SK-N-SH (cell line): ENCODE results near the gene KIF19. TPM values are rescaled to one million over a fixed set of nuclear protein-coding genes. Genes with fewer than 3 reads are reported as not detected.

Experiments
- CTCF ChIA-PET: fragments of 300-600, 350-600 bp; formaldehyde crosslinking; extraction: SDS; loops from one replicate; lab custom pipeline; 2021; lab: Yijun Ruan, JAX
- POLR2A ChIA-PET: fragments of 350-600 bp; sonication (Branson Sonifier 250); formaldehyde crosslinking; extraction: SDS; loops from one replicate; lab custom pipeline; 2020; ENCODE audit warnings: antibody characterized with exemption, inconsistent platforms; lab: Yijun Ruan, JAX
- DNase-seq: peaks from one replicate; pipeline ENCODE4 v3.0.0; 2012
- H2AFZ ChIP-seq: fragments of 200-600 bp; sonication (generic); 2 replicates; pipeline ENCODE4 v1.8.1; 2016; ENCODE audit warnings: antibody characterized with exemption, mild to moderate bottlenecking, low read depth
- H3F3A ChIP-seq: fragments of 200-600 bp; sonication (generic); replicated peaks from 2 replicates; pipeline ENCODE3; 2016; ENCODE audit warnings: antibody characterized with exemption, mild to moderate bottlenecking; ENCODE audit not compliant: insufficient read depth
- H3K27ac ChIP-seq, 2 experiments: fragments of 200-500 bp in 1 of 2; fragments of 200-600 bp in 1 of 2; sonication (Bioruptor generic) in 1 of 2; sonication (generic), shearing (Covaris generic) in 1 of 2; 2 replicates each; pipeline versions ENCODE4 v1.5.1 to v1.6.1; 2014 to 2016; ENCODE audit warnings: low read depth in 2 of 2, inconsistent platforms in 1 of 2, low read length in 1 of 2, mild to moderate bottlenecking in 1 of 2, mixed read lengths in 1 of 2
- H3K27me3 ChIP-seq: fragments of 200-600 bp; sonication (generic), shearing (Covaris generic); 2 replicates; pipeline ENCODE4 v1.6.1; 2016; ENCODE audit warnings: mixed run types; ENCODE audit not compliant: insufficient read depth
- H3K36me3 ChIP-seq, 2 experiments: fragments of 200-500 bp in 1 of 2; fragments of 200-600 bp in 1 of 2; sonication (Bioruptor generic) in 1 of 2; sonication (generic) in 1 of 2; replicated peaks in 1 of 2; 2 replicates each; pipeline versions ENCODE3 to v1.5.1; 2014 to 2016; ENCODE audit warnings: low read length in 1 of 2, mild to moderate bottlenecking in 1 of 2; ENCODE audit not compliant: insufficient read depth in 2 of 2, control insufficient read depth in 1 of 2
- H3K4me1 ChIP-seq, 2 experiments: fragments of 200-500 bp in 1 of 2; fragments of 200-600 bp in 1 of 2; sonication (Bioruptor generic) in 1 of 2; sonication (generic), shearing (Covaris generic) in 1 of 2; 2 replicates each; pipeline versions ENCODE4 v1.5.1 to v1.6.1; 2014 to 2016; ENCODE audit warnings: low read depth in 1 of 2, low read length in 1 of 2, mixed run types in 1 of 2; ENCODE audit not compliant: insufficient read depth in 2 of 2, control insufficient read depth in 1 of 2
- H3K4me2 ChIP-seq: fragments of 200-600 bp; sonication (generic), shearing (Covaris generic); 2 replicates; pipeline ENCODE4 v1.6.1; 2017; ENCODE audit warnings: mixed run types
- H3K4me3 ChIP-seq, 2 experiments: fragments of 200-500 bp in 1 of 2; fragments of 200-600 bp in 1 of 2; sonication (Bioruptor generic) in 1 of 2; sonication (generic), shearing (Covaris generic) in 1 of 2; 2 replicates each; pipeline versions ENCODE4 v1.5.1 to v1.8.1; 2014 to 2016; ENCODE audit warnings: low read depth in 2 of 2, inconsistent platforms in 1 of 2, low read length in 1 of 2, mild to moderate bottlenecking in 1 of 2, mixed read lengths in 1 of 2, moderate library complexity in 1 of 2
- H3K79me2 ChIP-seq: fragments of 200-600 bp; sonication (generic); 2 replicates; pipeline ENCODE4 v1.8.1; 2017; ENCODE audit warnings: mild to moderate bottlenecking; ENCODE audit not compliant: insufficient read depth
- H3K9ac ChIP-seq: fragments of 200-600 bp; sonication (generic); 2 replicates; pipeline ENCODE4 v1.6.1; 2017; ENCODE audit warnings: mixed run types
- H3K9me2 ChIP-seq: fragments of 200-600 bp; sonication (generic); 2 replicates; pipeline ENCODE4 v1.6.1; 2017; ENCODE audit warnings: mixed run types
- H3K9me3 ChIP-seq: fragments of 200-600 bp; sonication (generic); 2 replicates; pipeline ENCODE4 v1.6.1; 2017; ENCODE audit warnings: mixed run types, mild to moderate bottlenecking, moderate library complexity
- H4K20me1 ChIP-seq: fragments of 200-600 bp; sonication (generic); 2 replicates; pipeline ENCODE4 v1.6.1; 2017; ENCODE audit warnings: mild to moderate bottlenecking, mixed run types; ENCODE audit not compliant: insufficient read depth
- CTCF ChIP-seq: fragments of 200-600 bp; sonication (generic); IDR thresholded peaks from 2 replicates; pipeline ENCODE4 v1.6.1; 2017; ENCODE audit warnings: antibody characterized with exemption, mild to moderate bottlenecking, moderate library complexity
- EP300 ChIP-seq, 2 experiments: IDR thresholded peaks; 2 replicates each; pipeline versions ENCODE4 v1.4.0 to v1.6.1; 2012; ENCODE audit warnings: borderline replicate concordance in 1 of 2, low read depth in 1 of 2, low read length in 1 of 2
- FOSL2 ChIP-seq: IDR thresholded peaks from 2 replicates; pipeline ENCODE4 v1.4.0; 2012; ENCODE audit warnings: low read depth, mild to moderate bottlenecking, moderate library complexity, borderline replicate concordance
- GABPA ChIP-seq: IDR thresholded peaks from 2 replicates; pipeline ENCODE4 v1.4.0; 2012; ENCODE audit warnings: low read depth, mild to moderate bottlenecking
- JUND ChIP-seq: IDR thresholded peaks from 2 replicates; pipeline ENCODE4 v1.4.0; 2012
- MXI1 ChIP-seq: IDR thresholded peaks from 2 replicates; pipeline ENCODE4 v1.6.1; 2012; ENCODE audit warnings: mild to moderate bottlenecking, low read depth, low read length, improper control_type of control experiment
- NRF1 ChIP-seq: IDR thresholded peaks from 2 replicates; pipeline ENCODE4 v1.6.1; 2012; ENCODE audit warnings: low read depth, mild to moderate bottlenecking, low read length
- POLR2AphosphoS5 ChIP-seq: IDR thresholded peaks from 2 replicates; pipeline ENCODE4 v1.6.1; 2012; ENCODE audit warnings: low read depth, low read length
- RAD21 ChIP-seq: IDR thresholded peaks from 2 replicates; pipeline ENCODE4 v1.6.1; 2012; ENCODE audit warnings: mild to moderate bottlenecking, low read length
- RCOR1 ChIP-seq: fragments of 150-350 bp; IDR thresholded peaks from 2 replicates; pipeline ENCODE4 v1.6.1; 2017; ENCODE audit warnings: antibody characterized with exemption, low read length
- REST ChIP-seq: IDR thresholded peaks from 2 replicates; pipeline ENCODE4 v1.6.1; 2012; ENCODE audit warnings: mild to moderate bottlenecking, low read depth, low read length, moderate library complexity
- TAF1 ChIP-seq: IDR thresholded peaks from 2 replicates; pipeline ENCODE4 v1.6.1; 2012; ENCODE audit warnings: low read depth, mild to moderate bottlenecking, low read length, moderate library complexity, borderline replicate concordance
- WGBS: methylation state at CpG from one replicate; pipeline ENCODE4 v1.1.6; 2017; ENCODE audit warnings: low lambda C conversion rate; 5-methylcytosine and 5-hydroxymethylcytosine counted together
- polyA plus RNA-seq, 3 experiments: library from polyadenylated mRNA; depleted of rRNA; stranded (reverse); fragments of >200 nt; gene quantifications; 2 replicates each; pipeline ENCODE4 v1.2.3, GENCODE V29; 2012
- TF ChIP-seq, protein P1 (sequence below): IDR thresholded peaks from 2 replicates; pipeline ENCODE4 v1.4.0; 2012; ENCODE audit warnings: low read depth

Gene KIF19
- polyA plus RNA-seq, 1 of the 3 experiments (the other 2 are of a cell fraction), result not detected

DNA sequence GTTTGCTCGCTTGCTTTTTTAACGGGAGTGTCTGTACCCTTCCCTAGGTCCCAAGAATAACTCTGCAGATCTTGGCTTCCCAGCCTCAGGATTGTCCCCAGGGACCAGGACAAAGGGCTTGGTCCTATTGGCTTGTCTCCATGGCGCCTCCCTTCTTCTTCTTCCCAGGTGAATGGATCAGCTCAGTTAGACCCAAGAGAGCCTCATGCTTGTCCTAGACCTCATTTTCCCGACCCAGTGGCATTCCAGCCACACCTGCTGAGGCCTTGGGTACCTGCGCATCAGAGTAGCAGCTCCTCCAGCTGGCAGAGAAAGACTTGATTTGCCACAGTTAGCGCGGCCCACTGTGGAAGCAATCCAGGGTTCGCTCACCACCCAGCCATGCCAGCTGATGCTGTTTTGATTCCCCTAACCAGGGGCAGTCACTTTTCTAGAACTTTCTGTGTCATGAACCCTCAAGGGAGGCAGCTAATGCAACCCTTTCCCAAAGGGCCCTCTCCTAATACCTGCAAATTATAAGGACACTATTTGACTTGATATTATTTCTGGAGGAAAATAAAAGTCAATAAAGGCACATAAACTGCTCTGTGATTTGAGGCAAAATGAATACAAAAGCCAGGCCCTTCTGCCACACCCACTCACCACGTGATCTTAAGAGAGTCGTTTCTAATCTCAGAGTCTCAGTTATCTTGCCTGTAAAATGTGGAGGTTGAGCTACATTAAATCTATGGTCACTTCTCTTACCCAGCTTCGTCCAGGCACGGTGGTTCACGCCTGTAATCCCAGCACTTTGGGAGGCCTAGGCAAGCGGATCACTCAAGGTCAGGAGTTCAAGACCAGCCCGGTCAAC is 55.2 kb downstream of the KIF19 start:
- Histone ChIP-seq H3F3A (no peaks in the 10 kb centered on the region), H4K20me1 (no peaks in the 10 kb centered on the region), H3K4me3 (no peak overlapping the region), H3K27me3 (no peaks in the 10 kb centered on the region), H3K27ac (no peak overlapping the region), H3K4me2 (no peak overlapping the region), H3K79me2 (no peaks in the 10 kb centered on the region), H3K9ac (no peak overlapping the region), H3K9me2 (no peaks in the 10 kb centered on the region), H2AFZ (no peak overlapping the region), H3K4me1 (peaks cover 0 to 2% of the 10 kb centered on the region in 2 experiments; a peak in 1 of 4 replicates), H3K9me3 (no peaks in the 10 kb centered on the region), H3K36me3 (no peaks in the 10 kb centered on the region)
- no peak for TF ChIP-seq NRF1
- TF ChIP-seq POLR2AphosphoS5, result no peak
- TF ChIP-seq EP300 (IDR thresholded peaks at IDR 0.05; ENCODE audit: borderline replicate concordance in 1 of 2, low read depth in 1 of 2, low read length in 1 of 2), result no peak
- no peak for TF ChIP-seq JUND
- TF ChIP-seq TAF1, result no peak
- TF ChIP-seq, protein P1, sequence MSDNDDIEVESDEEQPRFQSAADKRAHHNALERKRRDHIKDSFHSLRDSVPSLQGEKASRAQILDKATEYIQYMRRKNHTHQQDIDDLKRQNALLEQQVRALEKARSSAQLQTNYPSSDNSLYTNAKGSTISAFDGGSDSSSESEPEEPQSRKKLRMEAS, result no peak
- no peak for TF ChIP-seq REST
- WGBS, result 56% methylated on average over 15 of the region's 15 CpGs
- ChIA-PET CTCF (interaction anchor here (0.6 to 5.7 kb wide), 26 partner anchors 7 to 364 kb away, joined by 3 to 159 read pairs (median 6); partner anchors contain the start of genes BTBD17, CD300A, GPR142 and RAB37), POLR2A (interaction anchor here (1.1 to 1.2 kb wide), 2 partner anchors 72 to 73 kb away, joined by 3 read pairs; no protein-coding TSS in a partner anchor)
- DNase-seq, result no peak

DNA sequence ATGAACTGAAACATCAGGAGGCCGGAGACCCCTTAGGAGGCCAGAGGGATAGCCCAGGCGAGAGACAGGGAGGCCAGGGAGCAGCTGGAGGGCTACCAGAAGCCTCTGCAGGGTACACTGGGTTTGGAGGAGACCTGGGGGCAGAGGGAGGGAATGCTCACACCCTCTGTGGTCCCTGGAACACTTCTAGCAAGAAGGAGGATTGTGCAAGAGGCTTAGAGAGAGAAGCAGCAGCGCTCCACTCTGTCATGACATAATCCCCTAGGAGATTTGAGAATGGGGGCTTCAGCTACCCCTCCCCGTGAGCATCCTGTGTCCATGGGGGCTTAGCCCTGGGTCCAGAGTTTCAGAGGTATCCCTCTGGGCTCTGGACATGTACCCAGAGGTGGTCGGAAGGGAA is 57.1 kb downstream of the KIF19 start:
- no peak overlapping the region for H3K4me3 ChIP-seq
- H2AFZ ChIP-seq, result no peak overlapping the region
- CTCF ChIA-PET, result interaction anchor here (1.2 to 5.7 kb wide), 3 partner anchors 15 to 110 kb away, joined by 3 to 39 read pairs (median 4); no protein-coding TSS in a partner anchor
- H3K79me2 ChIP-seq, result no peaks in the 10 kb centered on the region
- H3K9me2 ChIP-seq, result no peaks in the 10 kb centered on the region
- H4K20me1 ChIP-seq, result no peaks in the 10 kb centered on the region
- no peak overlapping the region for H3K4me2 ChIP-seq
- H3K27ac ChIP-seq, result no peak overlapping the region
- H3K27me3 ChIP-seq, result no peaks in the 10 kb centered on the region
- no peak for DNase-seq
- POLR2A ChIA-PET, result no interaction called here
- no peaks in the 10 kb centered on the region for H3K36me3 ChIP-seq
- H3K9ac ChIP-seq, result no peak overlapping the region
- H3K4me1 ChIP-seq, result peaks cover 0 to 2% of the 10 kb centered on the region in 2 experiments; a peak in 1 of 4 replicates
- H3K9me3 ChIP-seq, result no peaks in the 10 kb centered on the region
- 42% methylated on average over 5 of the region's 5 CpGs for WGBS
- H3F3A ChIP-seq, result no peaks in the 10 kb centered on the region
- TF ChIP-seq RCOR1 (no peak), FOSL2 (no peak), JUND (no peak), CTCF (no peak), GABPA (no peak), RAD21 (no peak), MXI1 (no peak), REST (no peak), EP300 (IDR thresholded peaks at IDR 0.05; ENCODE audit: borderline replicate concordance in 1 of 2, low read depth in 1 of 2, low read length in 1 of 2) (no peak)
- TF ChIP-seq, protein P1, result no peak
